Lower leg skin (tissue), 4 donors: ENCODE data around the gene HMGCS1. TPM values are rescaled to one million over a fixed set of nuclear protein-coding genes. Genes with fewer than 3 reads are reported as not detected.

Source experiments
- DNase-seq, 2 donors: peaks; one replicate each; pipeline ENCODE4 v3.0.0-alpha.2; 2019; ENCODE audit warnings: low spot score in 2 of 2
- H3K4me3 ChIP-seq: fragments of 200-600 bp; sonication (generic); 2 replicates; pipeline ENCODE4 v1.5.1; 2017; ENCODE audit warnings: mild to moderate bottlenecking, low read depth; ENCODE audit not compliant: poor library complexity, severe bottlenecking
- POLR2A ChIP-seq, 2 donors: fragments of 450-650 bp; IDR thresholded peaks; one replicate each; pipeline ENCODE4 v1.6.1; 2016 to 2017; ENCODE audit warnings: antibody characterized with exemption in 2 of 2, mild to moderate bottlenecking in 1 of 2, moderate library complexity in 1 of 2
- WGBS, 2 donors: methylation state at CpG; one replicate each; pipeline ENCODE4 v1.1.5; 2018; 5-methylcytosine and 5-hydroxymethylcytosine counted together
- intact Hi-C: fragments of 100-400 bp; cut with DNase I; formaldehyde crosslinking; loops from one replicate; pipeline ENCODE4 v1.15.0; 2023; ENCODE audit warnings: low total_unique reads
- total RNA-seq, 4 donors: library from RNA; depleted of rRNA; stranded (reverse); fragments of >200 nt; gene quantifications; one replicate each; pipeline ENCODE4 v1.1.0, GENCODE V29; 2016
- TF ChIP-seq, protein P1 (sequence below), 3 donors: fragments of 450-650 bp; IDR thresholded peaks; one replicate each; pipeline ENCODE4 v1.5.1; 2016; ENCODE audit warnings: antibody characterized with exemption in 3 of 3, mild to moderate bottlenecking in 3 of 3, moderate library complexity in 2 of 3

HMGCS1 gene
- total RNA-seq, 4 donors from 2014 or later = 70.4 to 106 (median 97.4) TPM

DNA sequence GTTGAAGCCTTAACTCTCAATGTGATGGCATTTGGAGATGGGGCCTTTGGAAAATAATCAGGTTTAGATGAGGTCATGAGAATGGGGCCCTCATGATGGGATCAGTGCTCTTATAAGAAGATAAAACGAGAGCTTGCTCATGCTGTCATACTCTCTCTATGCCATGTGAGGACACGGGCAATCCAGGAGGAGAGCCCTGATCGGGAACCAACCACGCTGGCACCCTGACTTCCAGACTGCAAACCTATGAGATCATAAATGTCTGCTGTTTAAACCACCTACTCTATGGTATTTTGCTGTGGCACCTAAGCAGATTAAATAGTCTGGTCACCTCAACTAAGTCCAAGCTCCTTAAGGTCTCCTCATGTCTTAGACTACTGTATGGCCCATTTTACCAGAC is 10.0 kb downstream of the HMGCS1 start:
- no peak for TF ChIP-seq POLR2A (IDR thresholded peaks at IDR 0.05)
- TF ChIP-seq, protein P1, sequence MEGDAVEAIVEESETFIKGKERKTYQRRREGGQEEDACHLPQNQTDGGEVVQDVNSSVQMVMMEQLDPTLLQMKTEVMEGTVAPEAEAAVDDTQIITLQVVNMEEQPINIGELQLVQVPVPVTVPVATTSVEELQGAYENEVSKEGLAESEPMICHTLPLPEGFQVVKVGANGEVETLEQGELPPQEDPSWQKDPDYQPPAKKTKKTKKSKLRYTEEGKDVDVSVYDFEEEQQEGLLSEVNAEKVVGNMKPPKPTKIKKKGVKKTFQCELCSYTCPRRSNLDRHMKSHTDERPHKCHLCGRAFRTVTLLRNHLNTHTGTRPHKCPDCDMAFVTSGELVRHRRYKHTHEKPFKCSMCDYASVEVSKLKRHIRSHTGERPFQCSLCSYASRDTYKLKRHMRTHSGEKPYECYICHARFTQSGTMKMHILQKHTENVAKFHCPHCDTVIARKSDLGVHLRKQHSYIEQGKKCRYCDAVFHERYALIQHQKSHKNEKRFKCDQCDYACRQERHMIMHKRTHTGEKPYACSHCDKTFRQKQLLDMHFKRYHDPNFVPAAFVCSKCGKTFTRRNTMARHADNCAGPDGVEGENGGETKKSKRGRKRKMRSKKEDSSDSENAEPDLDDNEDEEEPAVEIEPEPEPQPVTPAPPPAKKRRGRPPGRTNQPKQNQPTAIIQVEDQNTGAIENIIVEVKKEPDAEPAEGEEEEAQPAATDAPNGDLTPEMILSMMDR (IDR thresholded peaks at IDR 0.05) = no peak
- no peak for DNase-seq
- 94 to 95% methylated on average over 4 of the region's 4 CpGs for WGBS, 2 donors
- intact Hi-C loops = loop anchor here (10.0 kb wide), 1 partner anchor 198 kb away; no protein-coding TSS in a partner anchor
- no peak overlapping the region for H3K4me3 ChIP-seq

GRCh38 chr5:43302481-43302880 is 10.7 kb downstream of the HMGCS1 start:
- H3K4me3 ChIP-seq = no peak overlapping the region
- DNase-seq = no peak
- intact Hi-C loops = loop anchor here (10.0 kb wide), 1 partner anchor 198 kb away; no protein-coding TSS in a partner anchor
- WGBS, 2 donors = 72 to 74% methylated on average over 3 of the region's 3 CpGs
- no peak for TF ChIP-seq POLR2A (IDR thresholded peaks at IDR 0.05)
- TF ChIP-seq, protein P1 (IDR thresholded peaks at IDR 0.05) = no peak

DNA sequence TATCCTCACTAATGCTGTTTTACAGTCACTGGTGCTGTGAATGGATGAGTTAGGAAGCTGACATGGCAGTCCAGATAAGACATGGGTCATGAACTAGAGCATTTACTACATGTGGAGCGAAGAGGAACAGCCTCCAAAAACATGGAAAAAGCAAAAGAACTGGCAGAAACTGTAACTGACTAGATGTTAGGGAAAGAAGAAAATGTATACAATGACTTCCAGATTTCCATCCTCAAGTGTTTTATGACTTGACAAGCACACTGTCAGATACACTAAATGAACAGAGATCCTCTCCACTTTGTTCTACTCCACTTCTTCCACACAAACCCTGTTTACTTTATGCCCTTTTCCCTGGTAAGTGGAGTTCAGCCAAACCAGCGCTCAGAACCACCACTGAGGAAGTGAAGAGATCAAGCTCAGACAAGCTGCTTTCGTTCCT is 11.5 kb downstream of the HMGCS1 start:
- TF ChIP-seq, protein P1 (IDR thresholded peaks at IDR 0.05) = no peak
- no peak overlapping the region for H3K4me3 ChIP-seq
- 44 to 48% methylated on average over 3 of the region's 3 CpGs for WGBS, 2 donors
- no peak for DNase-seq
- intact Hi-C loops = loop anchor here (10.0 kb wide), 1 partner anchor 197 kb away; no protein-coding TSS in a partner anchor

DNA sequence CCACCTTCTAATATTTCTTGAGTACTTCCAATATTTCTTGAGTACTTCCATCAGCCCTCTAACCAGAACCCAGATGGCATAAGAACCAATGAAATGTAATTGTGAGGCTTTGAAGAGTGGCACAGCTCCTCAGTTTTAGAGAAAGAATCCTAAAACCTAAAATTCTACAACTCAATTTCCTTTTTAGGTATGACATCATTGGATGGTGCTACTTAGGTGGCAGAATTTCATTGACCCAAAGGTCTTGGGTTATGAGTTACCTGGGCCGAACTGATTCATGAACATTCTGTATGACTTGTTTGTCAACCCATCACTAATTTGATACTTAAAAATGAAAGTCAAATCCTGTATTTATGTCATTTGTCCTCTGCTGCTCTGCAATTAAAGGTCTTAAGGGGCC is 13.1 kb downstream of the HMGCS1 start:
- TF ChIP-seq, protein P1 (IDR thresholded peaks at IDR 0.05) = no peak
- no peak for TF ChIP-seq POLR2A (IDR thresholded peaks at IDR 0.05)

DNA sequence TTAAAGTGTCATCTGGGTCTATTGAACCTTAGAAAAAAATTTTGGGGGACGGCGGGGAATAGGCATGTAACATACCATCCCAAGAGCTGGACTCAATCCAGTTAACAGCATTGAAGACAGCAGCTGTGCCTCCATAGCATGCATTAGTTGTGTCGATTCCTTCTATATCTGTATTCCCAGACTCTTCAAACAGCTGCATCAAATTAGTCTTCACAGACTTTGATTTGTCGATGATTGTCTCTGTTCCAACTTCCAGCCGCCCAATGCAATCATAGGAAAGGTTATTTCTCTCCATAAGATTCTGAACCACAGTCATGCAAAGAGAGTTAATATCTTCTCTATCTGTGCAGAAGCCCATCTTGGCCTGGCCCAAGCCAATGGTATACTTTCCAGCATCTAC is 14.8 kb downstream of the HMGCS1 start:
- TF ChIP-seq, protein P1 (IDR thresholded peaks at IDR 0.05) = no peak
- no peak for TF ChIP-seq POLR2A (IDR thresholded peaks at IDR 0.05)
- intact Hi-C loops = no loop called here
- WGBS, 2 donors = 73 to 79% methylated on average over 5 of the region's 5 CpGs
- no peak overlapping the region for H3K4me3 ChIP-seq
- no peak for DNase-seq

More for the DNA sequence above, 13.1 kb downstream of the HMGCS1 start:
- no peak overlapping the region for H3K4me3 ChIP-seq
- intact Hi-C loops = loop anchor here (10.0 kb wide), 1 partner anchor 195 kb away; no protein-coding TSS in a partner anchor
- WGBS, 2 donors = 88 to 96% methylated on average over 1 of the region's 1 CpG
- no peak for DNase-seq

GRCh38 chr5:43296835-43297234 is 16.4 kb downstream of the HMGCS1 start:
- intact Hi-C loops = no loop called here
- TF ChIP-seq, protein P1 (IDR thresholded peaks at IDR 0.05) = no peak
- TF ChIP-seq POLR2A (IDR thresholded peaks at IDR 0.05) = no peak
- no peak overlapping the region for H3K4me3 ChIP-seq
- no peak for DNase-seq
- 93 to 98% methylated on average over 2 of the region's 2 CpGs for WGBS, 2 donors
